Activated CD4-positive, alpha-beta T cell treated with anti-CD3 and anti-CD28 coated beads, Interleukin-10, Interleukin-2, amounts not matched to agents 100 ng/mL and 50 ng/mL, durations not matched to agents 16 hours and 8 hours (primary cell): ENCODE results near the gene LSR.

Experiments used
- DNase-seq: peaks from one replicate; pipeline ENCODE4 v3.0.0-alpha.2; 2020

Gene LSR

GRCh38 chr19:35290381-35291127 is 41.8 kb downstream of the LSR start:
- DNase-seq: no peak

GRCh38 chr19:35291259-35291658 is 42.5 kb downstream of the LSR start:
- no peak for DNase-seq

- DNase-seq: no peak
These were observed 43.1 kb downstream of the LSR start, which contains the start of gene MAG for GRCh38 chr19:35291916-35292315. TSS of gene MAG (plus strand) at chr19:35292161. CDS start at chr19:35295409, 3,248 bp downstream.

GRCh38 chr19:35292421-35293362 is 43.9 kb downstream of the LSR start:
- DNase-seq: no peak

- DNase-seq: no peak
These were observed 44.5 kb downstream of the LSR start for GRCh38 chr19:35293363-35293739.

GRCh38 chr19:35293808-35294207 is 45.0 kb downstream of the LSR start:
- no peak for DNase-seq

- DNase-seq: no peak
These were observed 45.5 kb downstream of the LSR start for GRCh38 chr19:35294328-35294727.

- DNase-seq: no peak
These were observed 46.3 kb downstream of the LSR start for GRCh38 chr19:35294859-35295791.

GRCh38 chr19:35295792-35296462 is 47.1 kb downstream of the LSR start:
- DNase-seq: peak; percentile 14

- no peak for DNase-seq
These were observed 48.1 kb downstream of the LSR start for GRCh38 chr19:35296644-35297514.

GRCh38 chr19:35297515-35297848 is 48.7 kb downstream of the LSR start:
- no peak for DNase-seq

- no peak for DNase-seq
These were observed 49.1 kb downstream of the LSR start for GRCh38 chr19:35297922-35298321.

GRCh38 chr19:35298561-35298972 is 49.8 kb downstream of the LSR start:
- no peak for DNase-seq

GRCh38 chr19:35299523-35300338 is 50.9 kb downstream of the LSR start:
- DNase-seq: no peak

GRCh38 chr19:35300339-35300649 is 51.5 kb downstream of the LSR start:
- no peak for DNase-seq

GRCh38 chr19:35301961-35302360 is 53.2 kb downstream of the LSR start:
- DNase-seq: no peak

- no peak for DNase-seq
These were observed 53.6 kb downstream of the LSR start for GRCh38 chr19:35302446-35302845.

- DNase-seq: no peak
These were observed 54.6 kb downstream of the LSR start for GRCh38 chr19:35303357-35303915.

- DNase-seq: no peak
These were observed 55.2 kb downstream of the LSR start for GRCh38 chr19:35304036-35304435.

GRCh38 chr19:35305181-35305580 is 56.4 kb downstream of the LSR start:
- no peak for DNase-seq
